ENCODE data around the gene KCNJ10.
A peak's percentile ranks its signal among the peaks of the same experiment; 100 is the strongest.

The KCNJ10 gene

DNA sequence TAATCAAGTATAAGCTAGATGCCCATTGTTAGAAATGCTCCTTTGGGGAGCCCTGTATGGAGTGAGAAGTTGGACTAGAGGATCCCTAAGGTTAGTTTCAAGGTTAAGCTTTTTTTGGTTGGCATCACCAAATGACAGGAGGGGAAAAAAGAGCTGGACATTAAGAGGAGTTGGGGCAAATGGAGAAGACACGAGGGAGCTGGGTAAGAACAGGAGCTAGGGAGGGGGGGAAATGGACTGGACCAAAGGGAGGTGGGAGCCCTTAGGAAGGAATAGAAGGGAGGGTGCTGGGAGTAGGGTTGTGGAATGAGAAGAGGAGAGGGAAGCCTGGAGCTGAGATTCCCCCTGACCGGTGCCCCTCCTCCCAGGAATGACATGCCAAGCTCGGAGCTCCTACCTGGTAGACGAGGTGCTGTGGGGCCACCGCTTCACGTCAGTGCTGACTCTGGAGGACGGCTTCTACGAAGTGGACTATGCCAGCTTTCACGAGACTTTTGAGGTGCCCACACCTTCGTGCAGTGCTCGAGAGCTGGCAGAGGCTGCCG lies 17.2 kb upstream of the KCNJ10 start:
- Histone ChIP-seq H3K4me1 (ENCODE audit: control insufficient read depth, insufficient read depth, low read length) (no peaks in the 10 kb centered on the region), H3K9ac (ENCODE audit: low read depth, low read length) (no peak overlapping the region), H3K36me3 (ENCODE audit: control insufficient read depth, insufficient read depth, low read length) (peaks cover 9% of the 10 kb centered on the region), H3K9me3 (ENCODE audit: control insufficient read depth, insufficient read depth, low read length) (no peaks in the 10 kb centered on the region), H3K27me3 (ENCODE audit: control insufficient read depth, insufficient read depth, low read length) (peaks cover 30% of the 10 kb centered on the region), H3K4me3 (ENCODE audit: low read depth, low read length) (no peak overlapping the region)

DNA sequence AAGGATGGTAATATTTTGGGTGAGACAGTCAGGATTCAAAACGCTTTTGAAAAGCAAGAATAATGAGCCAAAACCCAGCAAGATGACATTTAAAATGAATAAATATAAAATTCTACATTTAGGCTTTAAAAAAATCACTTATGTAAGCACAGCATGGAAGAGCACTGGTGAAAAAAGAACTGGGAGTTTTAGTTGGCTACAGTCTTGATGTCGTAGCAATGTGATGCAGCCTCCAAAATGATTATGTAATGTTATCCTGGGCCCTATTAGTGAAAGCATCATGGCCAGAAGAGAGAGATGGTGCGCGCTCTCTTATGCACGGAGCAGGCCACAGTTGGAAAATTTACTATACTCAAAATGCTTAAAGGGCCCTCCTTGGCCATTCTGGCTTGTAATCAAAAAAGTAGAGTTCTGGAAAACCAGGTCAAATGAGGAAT lies 16.5 kb upstream of the KCNJ10 start:
- Histone ChIP-seq H3K4me3 (ENCODE audit: low read depth, low read length) (no peak overlapping the region), H3K9ac (ENCODE audit: low read depth, low read length) (no peak overlapping the region), H3K4me1 (ENCODE audit: control insufficient read depth, insufficient read depth, low read length) (no peaks in the 10 kb centered on the region), H3K9me3 (ENCODE audit: control insufficient read depth, insufficient read depth, low read length) (no peaks in the 10 kb centered on the region), H3K36me3 (ENCODE audit: control insufficient read depth, insufficient read depth, low read length) (peaks cover 4% of the 10 kb centered on the region), H3K27me3 (ENCODE audit: control insufficient read depth, insufficient read depth, low read length) (peaks cover 36% of the 10 kb centered on the region)

DNA sequence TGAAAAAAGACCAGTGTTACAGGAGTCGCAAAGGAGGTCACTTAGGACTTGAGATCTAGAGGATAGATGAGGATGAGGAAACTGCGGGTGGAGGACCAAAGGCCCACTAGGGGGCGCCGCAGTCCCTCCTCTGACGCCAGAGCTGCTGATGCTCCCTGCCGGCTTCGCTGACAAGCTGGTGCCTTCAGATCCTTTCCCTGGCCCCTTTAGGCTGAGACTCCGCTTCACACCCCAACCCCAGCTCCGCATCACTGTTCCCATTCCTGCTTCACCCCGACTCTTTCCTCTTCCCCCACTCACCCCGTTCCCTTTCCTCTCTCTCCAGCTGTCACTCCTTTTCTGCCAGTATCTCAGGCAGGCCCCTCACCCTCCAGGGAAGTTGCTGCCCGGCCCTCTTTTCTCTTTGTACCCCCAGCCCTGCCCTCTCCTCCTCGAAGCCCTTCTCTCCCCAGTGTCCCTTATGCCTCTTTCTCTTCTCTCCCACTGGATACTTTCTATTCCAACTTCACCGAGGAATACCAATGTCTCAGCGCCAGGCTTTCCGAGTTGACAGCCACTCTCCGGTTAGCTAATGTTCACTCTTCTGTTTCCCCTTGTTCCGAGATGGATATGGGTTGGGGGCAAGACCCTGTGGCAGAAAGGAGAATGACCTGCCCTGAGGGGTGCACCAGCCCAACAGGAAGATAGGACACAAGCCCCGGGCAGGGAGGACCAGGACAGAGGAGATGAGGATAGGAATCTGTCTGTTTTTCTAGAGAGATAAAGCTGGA lies 15.9 kb upstream of the KCNJ10 start:
- Histone ChIP-seq H3K9me3 (ENCODE audit: control insufficient read depth, insufficient read depth, low read length) (no peaks in the 10 kb centered on the region), H3K27me3 (ENCODE audit: control insufficient read depth, insufficient read depth, low read length) (peaks cover 42% of the 10 kb centered on the region), H3K36me3 (ENCODE audit: control insufficient read depth, insufficient read depth, low read length) (peaks cover 1% of the 10 kb centered on the region), H3K4me1 (ENCODE audit: control insufficient read depth, insufficient read depth, low read length) (no peaks in the 10 kb centered on the region), H3K9ac (ENCODE audit: low read depth, low read length) (no peak overlapping the region), H3K4me3 (ENCODE audit: low read depth, low read length) (no peak overlapping the region)

DNA sequence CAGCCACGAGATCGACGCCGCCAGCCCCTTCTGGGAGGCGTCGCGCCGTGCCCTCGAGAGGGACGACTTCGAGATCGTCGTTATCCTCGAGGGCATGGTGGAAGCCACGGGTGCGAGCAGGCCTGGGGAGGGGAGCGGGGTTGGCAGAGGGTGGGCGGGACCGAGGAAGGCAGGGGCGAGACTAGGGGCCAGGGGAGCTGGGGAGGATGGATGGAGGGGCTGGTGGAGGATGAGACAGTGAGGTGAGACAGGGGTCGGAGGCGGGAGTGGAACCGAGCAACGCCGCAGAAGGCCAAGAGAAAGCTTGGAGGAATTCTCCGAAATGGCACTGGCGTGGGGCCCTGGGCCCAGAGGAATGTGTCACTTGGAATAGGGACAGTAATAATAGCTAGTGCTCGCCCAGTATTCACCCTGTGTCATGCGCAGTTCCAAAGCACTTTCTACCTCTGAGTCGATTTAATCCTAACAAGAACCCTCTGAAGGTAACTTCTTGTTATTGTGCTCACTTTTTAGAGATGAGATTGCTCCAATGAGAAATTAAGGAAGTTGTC lies 14.9 kb upstream of the KCNJ10 start:
- no peaks in the 10 kb centered on the region for H3K9me3 ChIP-seq (ENCODE audit: control insufficient read depth, insufficient read depth, low read length)
- H3K4me3 ChIP-seq (ENCODE audit: low read depth, low read length) = peak overlapping the region; percentile 54
- no peaks in the 10 kb centered on the region for H3K36me3 ChIP-seq (ENCODE audit: control insufficient read depth, insufficient read depth, low read length)
- no peak overlapping the region for H3K9ac ChIP-seq (ENCODE audit: low read depth, low read length)
- peaks cover 53% of the 10 kb centered on the region for H3K27me3 ChIP-seq (ENCODE audit: control insufficient read depth, insufficient read depth, low read length)
- H3K4me1 ChIP-seq (ENCODE audit: control insufficient read depth, insufficient read depth, low read length) = no peaks in the 10 kb centered on the region

- H3K4me1 ChIP-seq (ENCODE audit: control insufficient read depth, insufficient read depth, low read length) = no peaks in the 10 kb centered on the region
- H3K4me3 ChIP-seq (ENCODE audit: low read depth, low read length) = peak overlapping the region; percentile 54
- peaks cover 56% of the 10 kb centered on the region for H3K27me3 ChIP-seq (ENCODE audit: control insufficient read depth, insufficient read depth, low read length)
- H3K36me3 ChIP-seq (ENCODE audit: control insufficient read depth, insufficient read depth, low read length) = no peaks in the 10 kb centered on the region
- H3K9ac ChIP-seq (ENCODE audit: low read depth, low read length) = no peak overlapping the region
- no peaks in the 10 kb centered on the region for H3K9me3 ChIP-seq (ENCODE audit: control insufficient read depth, insufficient read depth, low read length)
Observed at GRCh38 chr1:160083968-160084770, 14.2 kb upstream of the KCNJ10 start.

- Histone ChIP-seq H3K4me1 (ENCODE audit: control insufficient read depth, insufficient read depth, low read length) (no peaks in the 10 kb centered on the region), H3K36me3 (ENCODE audit: control insufficient read depth, insufficient read depth, low read length) (no peaks in the 10 kb centered on the region), H3K9me3 (ENCODE audit: control insufficient read depth, insufficient read depth, low read length) (no peaks in the 10 kb centered on the region), H3K4me3 (ENCODE audit: low read depth, low read length) (no peak overlapping the region), H3K27me3 (ENCODE audit: control insufficient read depth, insufficient read depth, low read length) (peaks cover 56% of the 10 kb centered on the region), H3K9ac (ENCODE audit: low read depth, low read length) (no peak overlapping the region)
Observed at GRCh38 chr1:160082926-160083325, 13.0 kb upstream of the KCNJ10 start.

DNA sequence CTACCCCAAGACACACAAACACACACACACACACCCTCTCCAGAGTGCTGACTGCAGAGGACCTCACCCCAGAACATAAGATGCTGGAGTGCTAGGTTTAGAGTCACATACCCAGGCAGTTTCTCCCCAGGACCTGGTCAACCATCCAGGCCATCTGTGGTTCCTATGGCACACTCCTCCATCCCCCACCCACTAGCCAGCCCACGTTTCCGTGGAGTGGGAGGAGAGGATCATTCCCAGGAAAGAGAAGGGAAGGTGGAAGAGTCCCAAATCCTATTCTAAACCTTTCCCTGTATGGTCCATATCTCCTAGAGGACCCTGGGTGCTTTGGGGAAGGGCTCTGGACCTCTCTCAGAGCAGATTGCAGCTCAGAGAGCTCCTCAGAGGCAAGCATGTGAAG lies 12.5 kb upstream of the KCNJ10 start:
- no peaks in the 10 kb centered on the region for H3K4me1 ChIP-seq (ENCODE audit: control insufficient read depth, insufficient read depth, low read length)
- peaks cover 56% of the 10 kb centered on the region for H3K27me3 ChIP-seq (ENCODE audit: control insufficient read depth, insufficient read depth, low read length)
- H3K4me3 ChIP-seq (ENCODE audit: low read depth, low read length) = no peak overlapping the region
- no peaks in the 10 kb centered on the region for H3K9me3 ChIP-seq (ENCODE audit: control insufficient read depth, insufficient read depth, low read length)
- H3K9ac ChIP-seq (ENCODE audit: low read depth, low read length) = no peak overlapping the region
- H3K36me3 ChIP-seq (ENCODE audit: control insufficient read depth, insufficient read depth, low read length) = no peaks in the 10 kb centered on the region

DNA sequence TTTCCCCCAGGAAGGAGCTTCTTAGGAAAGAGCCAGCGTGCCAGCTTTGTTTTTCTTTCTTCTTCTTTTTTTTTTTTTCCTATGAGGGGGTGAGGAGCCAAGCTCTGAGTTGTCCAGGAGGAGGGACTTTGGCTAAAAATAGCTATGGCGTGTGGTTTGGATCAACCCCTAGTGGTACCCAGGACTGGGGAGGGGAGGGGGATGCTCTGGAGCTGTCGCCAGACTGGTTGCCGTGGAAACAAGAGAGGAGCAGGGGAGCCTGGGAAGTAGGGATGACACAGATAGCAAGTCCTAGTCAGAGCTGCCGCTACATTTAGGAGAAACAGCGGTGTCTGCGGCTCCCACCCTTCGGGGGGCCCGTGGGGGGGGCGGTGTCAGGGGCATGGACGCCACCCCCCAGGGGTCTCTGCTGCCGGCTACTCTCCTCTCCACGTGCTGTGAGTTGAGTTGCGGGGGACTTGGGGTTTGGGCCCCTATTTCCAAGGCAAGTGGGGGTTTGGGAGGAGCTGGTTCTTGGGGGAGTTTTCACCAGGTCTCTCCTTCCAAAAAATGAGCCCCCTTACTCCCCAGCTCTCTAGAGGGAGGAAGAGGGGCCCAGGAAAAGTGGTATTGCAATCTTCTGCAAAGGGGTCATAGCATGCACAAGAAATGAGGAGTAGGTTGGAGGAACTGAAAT lies 11.4 kb upstream of the KCNJ10 start, which contains the start of gene KCNJ9:
Gene KCNJ9, plus strand, starts transcription at position 278 of the 676 bp plus-strand sequence. CDS start 2,493 bp downstream, outside the sequence.
- Histone ChIP-seq H3K4me3 (ENCODE audit: low read depth, low read length) (no peak within 1 kb of the TSS), H3K9me3 (ENCODE audit: control insufficient read depth, insufficient read depth, low read length) (no peaks in the 10 kb centered on the region), H3K27me3 (ENCODE audit: control insufficient read depth, insufficient read depth, low read length) (peaks cover 56% of the 10 kb centered on the region), H3K9ac (ENCODE audit: low read depth, low read length) (no peak within 1 kb of the TSS), H3K36me3 (ENCODE audit: control insufficient read depth, insufficient read depth, low read length) (no peaks in the 10 kb centered on the region), H3K4me1 (ENCODE audit: control insufficient read depth, insufficient read depth, low read length) (no peaks in the 10 kb centered on the region)

DNA sequence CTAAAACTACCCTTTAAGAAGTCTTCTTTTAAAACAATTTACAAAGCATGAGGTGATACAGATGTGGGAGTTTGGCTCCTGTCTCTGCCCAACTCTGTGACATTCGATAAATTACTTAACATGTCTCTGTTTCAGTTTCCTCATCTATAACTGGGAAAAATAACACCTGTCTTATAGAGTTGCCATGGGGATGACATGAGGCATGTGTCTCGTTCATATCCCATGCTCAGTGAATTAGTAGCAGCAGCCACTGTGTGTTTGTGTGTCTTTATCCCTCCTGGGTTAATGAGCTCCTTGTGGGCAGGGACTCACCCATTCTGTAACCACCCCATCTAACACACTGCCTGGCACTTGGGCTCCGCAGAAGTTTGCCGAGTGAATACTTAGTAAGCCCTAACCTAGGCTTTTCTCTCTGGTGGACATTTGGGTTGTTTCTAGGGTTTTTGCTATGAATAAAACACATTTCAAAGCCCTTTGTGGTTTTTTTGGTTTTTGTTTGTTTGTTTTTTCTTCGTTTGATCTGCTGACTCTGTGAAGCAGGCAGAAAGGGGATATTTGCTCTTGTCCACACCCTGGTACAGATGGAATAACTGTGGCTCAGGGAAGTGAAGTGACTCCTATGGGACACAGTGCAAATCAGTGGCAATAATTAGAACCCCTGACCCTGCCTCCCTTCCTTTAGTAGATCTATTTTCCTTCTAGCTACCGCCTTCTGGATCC lies 10.6 kb upstream of the KCNJ10 start:
- H3K4me1 ChIP-seq (ENCODE audit: control insufficient read depth, insufficient read depth, low read length) = no peaks in the 10 kb centered on the region
- H3K27me3 ChIP-seq (ENCODE audit: control insufficient read depth, insufficient read depth, low read length) = peaks cover 56% of the 10 kb centered on the region
- no peak overlapping the region for H3K9ac ChIP-seq (ENCODE audit: low read depth, low read length)
- H3K4me3 ChIP-seq (ENCODE audit: low read depth, low read length) = no peak overlapping the region
- no peaks in the 10 kb centered on the region for H3K9me3 ChIP-seq (ENCODE audit: control insufficient read depth, insufficient read depth, low read length)
- H3K36me3 ChIP-seq (ENCODE audit: control insufficient read depth, insufficient read depth, low read length) = no peaks in the 10 kb centered on the region

GRCh38 chr1:160079448-160079847 lies 9.5 kb upstream of the KCNJ10 start:
- H3K4me1 ChIP-seq (ENCODE audit: control insufficient read depth, insufficient read depth, low read length) = no peaks in the 10 kb centered on the region
- H3K9me3 ChIP-seq (ENCODE audit: control insufficient read depth, insufficient read depth, low read length) = no peaks in the 10 kb centered on the region
- H3K36me3 ChIP-seq (ENCODE audit: control insufficient read depth, insufficient read depth, low read length) = no peaks in the 10 kb centered on the region
- H3K27me3 ChIP-seq (ENCODE audit: control insufficient read depth, insufficient read depth, low read length) = peaks cover 52% of the 10 kb centered on the region
- no peak overlapping the region for H3K4me3 ChIP-seq (ENCODE audit: low read depth, low read length)
- no peak overlapping the region for H3K9ac ChIP-seq (ENCODE audit: low read depth, low read length)
